ENCODE data around the gene FLCN. TPM values are rescaled to one million over a fixed set of nuclear protein-coding genes. Genes with fewer than 3 reads are reported as not detected.

Gene FLCN
- total and polyA plus RNA-seq, 4 donors: 8.5 to 46.7 (median 28.4) TPM

- Histone ChIP-seq H3K4me1 (ENCODE audit: control insufficient read depth in 4 of 4, insufficient read depth in 4 of 4, low read length in 3 of 4) (no peaks in the 10 kb centered on the region), H3K27me3 (ENCODE audit: control insufficient read depth in 4 of 4, insufficient read depth in 4 of 4, low read length in 3 of 4) (no peaks in the 10 kb centered on the region), H3K36me3 (ENCODE audit: control insufficient read depth in 4 of 4, insufficient read depth in 3 of 4, low read depth in 1 of 4, low read length in 3 of 4) (peaks cover 20 to 90% (median 56%) of the 10 kb centered on the region in 4 donors), H3K4me3 (ENCODE audit: low read depth in 1 of 3, low read length in 3 of 3) (no peak overlapping the region), H3K27ac (ENCODE audit: low read depth in 1 of 2, low read length in 2 of 2) (no peak overlapping the region), H3K9ac (ENCODE audit: low read depth in 1 of 2, low read length in 2 of 2) (no peak overlapping the region), H3K9me3 (ENCODE audit: control insufficient read depth in 4 of 4, low read length in 3 of 4) (no peaks in the 10 kb centered on the region)
- TF ChIP-seq GABPA (IDR thresholded peaks at IDR 0.05 in 1 of 2, conservative IDR thresholded peaks at IDR 0.05 in 1 of 2): no peak
- no peak for TF ChIP-seq ATF3 (IDR thresholded peaks at IDR 0.05)
- no peak for TF ChIP-seq EGR1 (IDR thresholded peaks at IDR 0.05; ENCODE audit: low read depth in 2 of 2)
- TF ChIP-seq RAD21 (IDR thresholded peaks at IDR 0.05): no peak
- no peak for TF ChIP-seq SP1 (IDR thresholded peaks at IDR 0.05)
- no peak for TF ChIP-seq RXRA (IDR thresholded peaks at IDR 0.05)
- TF ChIP-seq YY1 (IDR thresholded peaks at IDR 0.05): no peak
- TF ChIP-seq FOXA1 (IDR thresholded peaks at IDR 0.05): no peak
- WGBS: 95% methylated on average over 2 of the region's 2 CpGs
- no peak for DNase-seq (ENCODE audit: low spot score)
Measured at GRCh38 chr17:17179371-17179827, 57.6 kb downstream of the FLCN start.

GRCh38 chr17:17177176-17177575 is 59.8 kb downstream of the FLCN start:
- no peak overlapping the region for H3K4me3 ChIP-seq (ENCODE audit: low read depth in 1 of 3, low read length in 3 of 3)
- H3K27me3 ChIP-seq (ENCODE audit: control insufficient read depth in 4 of 4, insufficient read depth in 4 of 4, low read length in 3 of 4): no peaks in the 10 kb centered on the region
- no peaks in the 10 kb centered on the region for H3K4me1 ChIP-seq (ENCODE audit: control insufficient read depth in 4 of 4, insufficient read depth in 4 of 4, low read length in 3 of 4)
- TF ChIP-seq ATF3 (IDR thresholded peaks at IDR 0.05): no peak
- TF ChIP-seq REST (IDR thresholded peaks at IDR 0.05): no peak
- no peak for TF ChIP-seq JUND (IDR thresholded peaks at IDR 0.05)
- no peak for TF ChIP-seq FOXA1 (IDR thresholded peaks at IDR 0.05)
- TF ChIP-seq NR2F2 (IDR thresholded peaks at IDR 0.05): no peak
- TF ChIP-seq HNF4G (IDR thresholded peaks at IDR 0.05): no peak
- TF ChIP-seq YY1 (IDR thresholded peaks at IDR 0.05): no peak
- peaks cover 26 to 95% (median 60%) of the 10 kb centered on the region in 4 donors for H3K36me3 ChIP-seq (ENCODE audit: control insufficient read depth in 4 of 4, insufficient read depth in 3 of 4, low read depth in 1 of 4, low read length in 3 of 4)
- WGBS: 95% methylated on average over 12 of the region's 12 CpGs
- no peak overlapping the region for H3K9ac ChIP-seq (ENCODE audit: low read depth in 1 of 2, low read length in 2 of 2)
- H3K27ac ChIP-seq (ENCODE audit: low read depth in 1 of 2, low read length in 2 of 2): no peak overlapping the region
- no peaks in the 10 kb centered on the region for H3K9me3 ChIP-seq (ENCODE audit: control insufficient read depth in 4 of 4, low read length in 3 of 4)
- DNase-seq (ENCODE audit: low spot score): no peak

GRCh38 chr17:17176341-17176740 is 60.6 kb downstream of the FLCN start:
- DNase-seq (ENCODE audit: low spot score): no peak

More at GRCh38 chr17:17176341-17176740, 60.6 kb downstream of the FLCN start:
- H3K27ac ChIP-seq (ENCODE audit: low read depth in 1 of 2, low read length in 2 of 2): no peak overlapping the region
- H3K27me3 ChIP-seq (ENCODE audit: control insufficient read depth in 4 of 4, insufficient read depth in 4 of 4, low read length in 3 of 4): no peaks in the 10 kb centered on the region
- WGBS: 97% methylated on average over 12 of the region's 12 CpGs
- peaks cover 24 to 94% (median 61%) of the 10 kb centered on the region in 4 donors for H3K36me3 ChIP-seq (ENCODE audit: control insufficient read depth in 4 of 4, insufficient read depth in 3 of 4, low read depth in 1 of 4, low read length in 3 of 4)
- no peak overlapping the region for H3K4me3 ChIP-seq (ENCODE audit: low read depth in 1 of 3, low read length in 3 of 3)
- no peaks in the 10 kb centered on the region for H3K4me1 ChIP-seq (ENCODE audit: control insufficient read depth in 4 of 4, insufficient read depth in 4 of 4, low read length in 3 of 4)
- H3K9me3 ChIP-seq (ENCODE audit: control insufficient read depth in 4 of 4, low read length in 3 of 4): no peaks in the 10 kb centered on the region
- TF ChIP-seq HNF4G (IDR thresholded peaks at IDR 0.05): no peak
- no peak for TF ChIP-seq GABPA (IDR thresholded peaks at IDR 0.05 in 1 of 2, conservative IDR thresholded peaks at IDR 0.05 in 1 of 2)
- TF ChIP-seq YY1 (IDR thresholded peaks at IDR 0.05): no peak
- no peak for TF ChIP-seq FOXA1 (IDR thresholded peaks at IDR 0.05)
- no peak for TF ChIP-seq JUND (IDR thresholded peaks at IDR 0.05)
- no peak for TF ChIP-seq REST (IDR thresholded peaks at IDR 0.05)
- TF ChIP-seq TAF1 (conservative IDR thresholded peaks at IDR 0.05): no peak
- no peak for TF ChIP-seq HNF4A (conservative IDR thresholded peaks at IDR 0.05)
- TF ChIP-seq, protein P1, sequence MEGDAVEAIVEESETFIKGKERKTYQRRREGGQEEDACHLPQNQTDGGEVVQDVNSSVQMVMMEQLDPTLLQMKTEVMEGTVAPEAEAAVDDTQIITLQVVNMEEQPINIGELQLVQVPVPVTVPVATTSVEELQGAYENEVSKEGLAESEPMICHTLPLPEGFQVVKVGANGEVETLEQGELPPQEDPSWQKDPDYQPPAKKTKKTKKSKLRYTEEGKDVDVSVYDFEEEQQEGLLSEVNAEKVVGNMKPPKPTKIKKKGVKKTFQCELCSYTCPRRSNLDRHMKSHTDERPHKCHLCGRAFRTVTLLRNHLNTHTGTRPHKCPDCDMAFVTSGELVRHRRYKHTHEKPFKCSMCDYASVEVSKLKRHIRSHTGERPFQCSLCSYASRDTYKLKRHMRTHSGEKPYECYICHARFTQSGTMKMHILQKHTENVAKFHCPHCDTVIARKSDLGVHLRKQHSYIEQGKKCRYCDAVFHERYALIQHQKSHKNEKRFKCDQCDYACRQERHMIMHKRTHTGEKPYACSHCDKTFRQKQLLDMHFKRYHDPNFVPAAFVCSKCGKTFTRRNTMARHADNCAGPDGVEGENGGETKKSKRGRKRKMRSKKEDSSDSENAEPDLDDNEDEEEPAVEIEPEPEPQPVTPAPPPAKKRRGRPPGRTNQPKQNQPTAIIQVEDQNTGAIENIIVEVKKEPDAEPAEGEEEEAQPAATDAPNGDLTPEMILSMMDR (IDR thresholded peaks at IDR 0.05; ENCODE audit: low read depth, low read length, missing input control): no peak
- TF ChIP-seq RXRA (IDR thresholded peaks at IDR 0.05): no peak
- TF ChIP-seq RAD21 (IDR thresholded peaks at IDR 0.05): no peak
- TF ChIP-seq ATF3 (IDR thresholded peaks at IDR 0.05): no peak
- no peak overlapping the region for H3K9ac ChIP-seq (ENCODE audit: low read depth in 1 of 2, low read length in 2 of 2)
